HepG2 (cell line): ENCODE data around the gene LRRC3C. TPM values are rescaled to one million over a fixed set of nuclear protein-coding genes. Genes with fewer than 3 reads are reported as not detected.

Source experiments
- ARID3A ChIP-seq: IDR thresholded peaks from 2 replicates; pipeline ENCODE4 v1.6.1; 2012; ENCODE audit warnings: low read depth, low read length, improper control_type of control experiment
- HOXA7 ChIP-seq: sonication (generic); formaldehyde crosslinking; IDR thresholded peaks from 2 replicates; pipeline ENCODE4 v1.8.1; 2022; ENCODE audit warnings: mild to moderate bottlenecking, missing genetic modification reagents, moderate library complexity
- IRX3 ChIP-seq: sonication (generic); formaldehyde crosslinking; IDR thresholded peaks from 2 replicates; pipeline ENCODE4 v1.8.1; 2023; ENCODE audit warnings: mild to moderate bottlenecking, low read depth, missing genetic modification reagents, borderline replicate concordance
- SP5 ChIP-seq: IDR thresholded peaks from 2 replicates; pipeline ENCODE4 v1.6.1; 2016; ENCODE audit warnings: low read depth, borderline replicate concordance
- SRF ChIP-seq: IDR thresholded peaks from 2 replicates; pipeline ENCODE4 v1.6.1; 2011; ENCODE audit warnings: mild to moderate bottlenecking, low read depth, low read length, moderate library complexity
- ZMAT3 ChIP-seq: sonication (generic); formaldehyde crosslinking; conservative IDR thresholded peaks from 2 replicates; pipeline ENCODE4 v1.7.0; 2021; ENCODE audit warnings: missing genetic modification reagents
- ZNF20 ChIP-seq: sonication (generic); formaldehyde crosslinking; IDR thresholded peaks from 2 replicates; pipeline ENCODE4 v1.4.0; 2020; ENCODE audit warnings: mild to moderate bottlenecking, moderate library complexity, missing genetic modification reagents
- ZNF343 ChIP-seq: sonication (generic); formaldehyde crosslinking; IDR thresholded peaks from 2 replicates; pipeline ENCODE4 v1.4.0; 2020; ENCODE audit warnings: mild to moderate bottlenecking, missing genetic modification reagents
- ZNF362 ChIP-seq: sonication (generic); formaldehyde crosslinking; IDR thresholded peaks from 2 replicates; pipeline ENCODE4 v1.4.0; 2020; ENCODE audit warnings: missing genetic modification reagents, mild to moderate bottlenecking, borderline replicate concordance
- ZNF543 ChIP-seq: sonication (generic); formaldehyde crosslinking; IDR thresholded peaks from 2 replicates; pipeline ENCODE4 v1.4.0; 2020; ENCODE audit warnings: mild to moderate bottlenecking, missing genetic modification reagents
- ZNF781 ChIP-seq: sonication (generic); formaldehyde crosslinking; IDR thresholded peaks from 2 replicates; pipeline ENCODE4 v1.5.1; 2020; ENCODE audit warnings: borderline replicate concordance, mild to moderate bottlenecking, missing genetic modification reagents; ENCODE audit errors: not compliant biosample characterization
- polyA plus RNA-seq, 8 experiments: library from polyadenylated mRNA; depleted of rRNA in 3 of 8; stranded (reverse) in 7 of 8; unstranded in 1 of 8; fragments of >200 nt; fragmentation: Illumina TruSeq in 4 of 8; extraction: Trizol in 4 of 8; gene quantifications; 2 replicates each; pipeline versions ENCODE4 v1.2.1 to v1.2.3, GENCODE V29; 2011 to 2016; ENCODE audit warnings: low read depth in 4 of 8, missing spikeins in 1 of 8, mixed read lengths in 1 of 8; ENCODE audit not compliant: insufficient read depth in 1 of 8
- total RNA-seq, 5 experiments: library from RNA; depleted of rRNA; stranded (reverse); fragments of >200 nt; fragmentation: Illumina TruSeq; extraction: Trizol; gene quantifications; 2 replicates each; pipeline ENCODE4 v1.2.3, GENCODE V29; 2016; ENCODE audit warnings: low read depth in 1 of 5
- TF ChIP-seq, protein P1 (sequence below): IDR thresholded peaks from 2 replicates; pipeline ENCODE4 v1.4.0; 2020; ENCODE audit warnings: mild to moderate bottlenecking, missing genetic modification reagents
- TF ChIP-seq, protein P2 (sequence below): sonication (generic); formaldehyde crosslinking; IDR thresholded peaks from 2 replicates; pipeline ENCODE4 v1.5.0; 2020; ENCODE audit warnings: missing genetic modification reagents, mild to moderate bottlenecking, borderline replicate concordance
- TF ChIP-seq, protein P3 (sequence below): IDR thresholded peaks from 2 replicates; pipeline ENCODE4 v1.6.1; 2016; ENCODE audit warnings: control low read depth
- TF ChIP-seq, protein P4 (sequence below): sonication (generic); formaldehyde crosslinking; IDR thresholded peaks from 2 replicates; pipeline ENCODE4 v1.5.1; 2020; ENCODE audit warnings: missing genetic modification reagents, mild to moderate bottlenecking, borderline replicate concordance
- TF ChIP-seq, protein P5 (sequence below): sonication (generic); formaldehyde crosslinking; IDR thresholded peaks from 2 replicates; pipeline ENCODE4 v1.8.0; 2022; ENCODE audit warnings: mild to moderate bottlenecking, missing genetic modification reagents

Gene LRRC3C
- total and polyA plus RNA-seq, 2 of the 13 experiments (the other 11 are each of a cell fraction or from before 2014, with no cell fraction given), result 0.17 TPM; not detected in 1

- TF ChIP-seq, protein P1, sequence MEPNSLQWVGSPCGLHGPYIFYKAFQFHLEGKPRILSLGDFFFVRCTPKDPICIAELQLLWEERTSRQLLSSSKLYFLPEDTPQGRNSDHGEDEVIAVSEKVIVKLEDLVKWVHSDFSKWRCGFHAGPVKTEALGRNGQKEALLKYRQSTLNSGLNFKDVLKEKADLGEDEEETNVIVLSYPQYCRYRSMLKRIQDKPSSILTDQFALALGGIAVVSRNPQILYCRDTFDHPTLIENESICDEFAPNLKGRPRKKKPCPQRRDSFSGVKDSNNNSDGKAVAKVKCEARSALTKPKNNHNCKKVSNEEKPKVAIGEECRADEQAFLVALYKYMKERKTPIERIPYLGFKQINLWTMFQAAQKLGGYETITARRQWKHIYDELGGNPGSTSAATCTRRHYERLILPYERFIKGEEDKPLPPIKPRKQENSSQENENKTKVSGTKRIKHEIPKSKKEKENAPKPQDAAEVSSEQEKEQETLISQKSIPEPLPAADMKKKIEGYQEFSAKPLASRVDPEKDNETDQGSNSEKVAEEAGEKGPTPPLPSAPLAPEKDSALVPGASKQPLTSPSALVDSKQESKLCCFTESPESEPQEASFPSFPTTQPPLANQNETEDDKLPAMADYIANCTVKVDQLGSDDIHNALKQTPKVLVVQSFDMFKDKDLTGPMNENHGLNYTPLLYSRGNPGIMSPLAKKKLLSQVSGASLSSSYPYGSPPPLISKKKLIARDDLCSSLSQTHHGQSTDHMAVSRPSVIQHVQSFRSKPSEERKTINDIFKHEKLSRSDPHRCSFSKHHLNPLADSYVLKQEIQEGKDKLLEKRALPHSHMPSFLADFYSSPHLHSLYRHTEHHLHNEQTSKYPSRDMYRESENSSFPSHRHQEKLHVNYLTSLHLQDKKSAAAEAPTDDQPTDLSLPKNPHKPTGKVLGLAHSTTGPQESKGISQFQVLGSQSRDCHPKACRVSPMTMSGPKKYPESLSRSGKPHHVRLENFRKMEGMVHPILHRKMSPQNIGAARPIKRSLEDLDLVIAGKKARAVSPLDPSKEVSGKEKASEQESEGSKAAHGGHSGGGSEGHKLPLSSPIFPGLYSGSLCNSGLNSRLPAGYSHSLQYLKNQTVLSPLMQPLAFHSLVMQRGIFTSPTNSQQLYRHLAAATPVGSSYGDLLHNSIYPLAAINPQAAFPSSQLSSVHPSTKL (CRISPR knock-in tag), result peak; percentile 4; the same call in 1 of the 2 replicates
- TF ChIP-seq, protein P2, sequence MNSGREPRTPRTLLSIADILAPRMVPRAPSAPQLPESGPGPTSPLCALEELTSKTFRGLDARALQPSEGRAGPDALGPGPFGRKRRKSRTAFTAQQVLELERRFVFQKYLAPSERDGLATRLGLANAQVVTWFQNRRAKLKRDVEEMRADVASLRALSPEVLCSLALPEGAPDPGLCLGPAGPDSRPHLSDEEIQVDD, result no peak
- TF ChIP-seq SP5 (CRISPR knock-in tag) (no peak), ZNF781 (CRISPR knock-in tag) (no peak), ZNF362 (CRISPR knock-in tag) (no peak), ZNF343 (CRISPR knock-in tag) (no peak), ARID3A (no peak), HOXA7 (CRISPR knock-in tag) (no peak), IRX3 (CRISPR knock-in tag) (0 out of 2 replicates have a peak, but pooled peaks have one; percentile 44), SRF (no peak), ZNF20 (CRISPR knock-in tag) (no peak), ZNF543 (CRISPR knock-in tag) (no peak), ZMAT3 (CRISPR knock-in tag) (no peak; the same call in none of the 2 replicates)
- TF ChIP-seq, protein P3, sequence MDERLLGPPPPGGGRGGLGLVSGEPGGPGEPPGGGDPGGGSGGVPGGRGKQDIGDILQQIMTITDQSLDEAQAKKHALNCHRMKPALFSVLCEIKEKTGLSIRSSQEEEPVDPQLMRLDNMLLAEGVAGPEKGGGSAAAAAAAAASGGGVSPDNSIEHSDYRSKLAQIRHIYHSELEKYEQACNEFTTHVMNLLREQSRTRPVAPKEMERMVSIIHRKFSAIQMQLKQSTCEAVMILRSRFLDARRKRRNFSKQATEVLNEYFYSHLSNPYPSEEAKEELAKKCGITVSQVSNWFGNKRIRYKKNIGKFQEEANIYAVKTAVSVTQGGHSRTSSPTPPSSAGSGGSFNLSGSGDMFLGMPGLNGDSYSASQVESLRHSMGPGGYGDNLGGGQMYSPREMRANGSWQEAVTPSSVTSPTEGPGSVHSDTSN (CRISPR knock-in tag), result no peak
- TF ChIP-seq, protein P4, sequence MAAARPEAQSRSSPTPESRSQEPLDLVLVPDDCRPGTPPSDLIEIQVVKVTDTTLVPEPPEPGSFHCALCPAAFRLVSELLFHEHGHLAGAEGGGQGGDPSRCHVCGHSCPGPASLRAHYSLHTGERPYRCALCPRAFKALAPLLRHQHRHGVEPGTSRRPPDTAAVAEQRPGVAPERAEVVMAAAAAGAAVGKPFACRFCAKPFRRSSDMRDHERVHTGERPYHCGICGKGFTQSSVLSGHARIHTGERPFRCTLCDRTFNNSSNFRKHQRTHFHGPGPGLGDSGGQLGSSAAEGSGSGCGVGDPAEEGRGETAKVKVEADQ (CRISPR knock-in tag), result no peak
- TF ChIP-seq, protein P5, sequence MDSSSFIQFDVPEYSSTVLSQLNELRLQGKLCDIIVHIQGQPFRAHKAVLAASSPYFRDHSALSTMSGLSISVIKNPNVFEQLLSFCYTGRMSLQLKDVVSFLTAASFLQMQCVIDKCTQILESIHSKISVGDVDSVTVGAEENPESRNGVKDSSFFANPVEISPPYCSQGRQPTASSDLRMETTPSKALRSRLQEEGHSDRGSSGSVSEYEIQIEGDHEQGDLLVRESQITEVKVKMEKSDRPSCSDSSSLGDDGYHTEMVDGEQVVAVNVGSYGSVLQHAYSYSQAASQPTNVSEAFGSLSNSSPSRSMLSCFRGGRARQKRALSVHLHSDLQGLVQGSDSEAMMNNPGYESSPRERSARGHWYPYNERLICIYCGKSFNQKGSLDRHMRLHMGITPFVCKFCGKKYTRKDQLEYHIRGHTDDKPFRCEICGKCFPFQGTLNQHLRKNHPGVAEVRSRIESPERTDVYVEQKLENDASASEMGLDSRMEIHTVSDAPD, result no peak
Measured at GRCh38 chr17:39927929-39928857, 661 bp downstream of the LRRC3C start (continued).
